Heart left ventricle (tissue), 16 donors: ENCODE measurements around the gene C1orf167. TPM values are rescaled to one million over a fixed set of nuclear protein-coding genes. Genes with fewer than 3 reads are reported as not detected.

Source experiments
- ATAC-seq, 4 donors: fragments of 200-7000 bp; cut with Tn5 transposase; one replicate each; pipeline ENCODE4 v1.9.1; 2020 to 2022; ENCODE audit warnings: moderate library complexity in 4 of 4, mild to moderate bottlenecking in 3 of 4, moderate number of reproducible peaks in 1 of 4
- DNase-seq, 5 donors: peaks; one replicate each; pipeline ENCODE4 v3.0.0-alpha.2; 2020
- H3K27ac ChIP-seq, 12 donors: fragments of 200-600 bp; sonication (generic) in 4 of 12; one replicate each; pipeline versions ENCODE4 v1.5.0 to v1.8.0; 2016 to 2022; ENCODE audit warnings: mild to moderate bottlenecking in 2 of 12
- H3K27me3 ChIP-seq, 9 donors: fragments of 200-600 bp; sonication (generic) in 2 of 9; one replicate each; pipeline versions ENCODE4 v1.5.1 to v1.8.0; 2016 to 2022; ENCODE audit warnings: mild to moderate bottlenecking in 3 of 9
- H3K36me3 ChIP-seq, 9 donors: fragments of 200-600 bp; sonication (generic) in 2 of 9; one replicate each; pipeline versions ENCODE4 v1.5.0 to v1.8.0; 2018 to 2022; ENCODE audit warnings: mild to moderate bottlenecking in 2 of 9
- H3K4me1 ChIP-seq, 12 donors: fragments of 200-600 bp; sonication (generic) in 4 of 12; one replicate each; pipeline versions ENCODE4 v1.5.0 to v1.8.0; 2016 to 2022; ENCODE audit warnings: mild to moderate bottlenecking in 3 of 12
- H3K4me3 ChIP-seq, 12 donors: fragments of 200-600 bp; sonication (generic) in 4 of 12; one replicate each; pipeline versions ENCODE4 v1.5.0 to v1.8.0; 2017 to 2022; ENCODE audit warnings: mild to moderate bottlenecking in 9 of 12, moderate library complexity in 4 of 12
- H3K9me3 ChIP-seq, 12 donors: fragments of 200-600 bp; sonication (generic) in 4 of 12; one replicate each; pipeline versions ENCODE4 v1.5.0 to v1.8.0; 2016 to 2022; ENCODE audit warnings: mild to moderate bottlenecking in 1 of 12
- CTCF ChIP-seq, 12 donors: fragments of 200-600 bp; sonication (generic) in 4 of 12; IDR thresholded peaks; one replicate each; pipeline versions ENCODE4 v1.5.0 to v1.8.0; 2018 to 2022; ENCODE audit warnings: antibody characterized with exemption in 12 of 12, mild to moderate bottlenecking in 5 of 12
- POLR2A ChIP-seq, 2 donors: fragments of 450-650 bp; IDR thresholded peaks; one replicate each; pipeline ENCODE4 v1.6.1; 2017; ENCODE audit warnings: antibody characterized with exemption in 2 of 2, mild to moderate bottlenecking in 2 of 2, moderate library complexity in 2 of 2
- WGBS, 4 donors: extraction: QIAGEN DNeasy Blood & Tissue Kit in 2 of 4; methylation state at CpG; one replicate each; pipeline versions ENCODE4 v1.1.5 to v1.1.7; 2013 to 2018; 5-methylcytosine and 5-hydroxymethylcytosine counted together
- intact Hi-C, 10 donors: fragments of 100-400 bp; cut with DNase I; formaldehyde crosslinking; loops; one replicate each; pipeline versions ENCODE4 v1.11.1 to v1.14.2; 2022
- polyA plus RNA-seq, 2 donors: library from polyadenylated mRNA; stranded (reverse); fragments of 200-250 nt; gene quantifications; one replicate each; pipeline ENCODE4 v1.2.3, GENCODE V29; 2013
- total RNA-seq, 9 donors: library from RNA; depleted of rRNA in 2 of 9; stranded (reverse); fragments of >200 nt in 2 of 9; fragmentation: NEBNext Ultra II Directional in 3 of 9; extraction: Animal tissue kit (Norgen Biotek cat#: 25700) in 3 of 9; gene quantifications; one replicate each; pipeline versions ENCODE4 v1.1.0 to v1.2.4, GENCODE V29; 2016 to 2023
- donor health status: ischemic (EF 13 %, LVEDD 7.1; RV severe dilation, severe dysfunction).
- donor health status: healthy with polysubstance abuse.
- donor health status: DM: no; HTN: yes; CAD: no.
- donor health status: DM: no; HTN: no; CAD: no.
- donor health status: ischemic (EF 25% LVEDD 6.9; RV normal size, moderate dysfunction).
- donor health status: ischemic (EF 25% LVEDD 5.7; RV mildly dilated, moderate dysfunction).
- donor health status: healthy.
- donor health status: DM: yes; HTN: yes; CAD: no.
- donor health status: ischemic (EF 35%, LVEDD 5.7; RV mildly dilated, moderate dysfunction).
- donor health status: nonischemic (EF 11% LVEDD 7.7; RV severe dilation, severe dysfunction).
- donor health status: DM: yes; HTN: yes; CAD: no.
- donor health status: PGD.
- donor health status: ischemic (EF 29% LVEDD 5.4; RV normal size, mild dysfunction).
- donor health status: nonischemic (EF 23%, LVEDD 6.1; RV moderate dilation, normal function).

C1orf167 gene
- total and polyA plus RNA-seq, 11 donors = 1.5 to 7.6 (median 3.8) TPM

GRCh38 chr1:11833497-11833896, 71.5 kb downstream of the C1orf167 start:
- DNase-seq (no peak), ATAC-seq (no peak)
- no peaks in the 10 kb centered on the region for H3K9me3 ChIP-seq
- intact Hi-C loops = loop anchor here in 2 of 10 donors (10.0 kb wide), 1 partner anchor 131 kb away; no protein-coding TSS in a partner anchor
- no peak overlapping the region for H3K27ac ChIP-seq
- H3K4me1 ChIP-seq = peaks cover 0 to under 1% (median 0%) of the 10 kb centered on the region in 12 donors
- no peaks in the 10 kb centered on the region for H3K27me3 ChIP-seq
- peaks cover 10 to 100% (median 97%) of the 10 kb centered on the region in 9 donors for H3K36me3 ChIP-seq
- no peak overlapping the region for H3K4me3 ChIP-seq
- TF ChIP-seq POLR2A (IDR thresholded peaks at IDR 0.05) (no peak), CTCF (IDR thresholded peaks at IDR 0.05) (no peak)
- WGBS, 4 donors = 89 to 94% (median 92%) methylated on average over 8 of the region's 8 CpGs

GRCh38 chr1:11833900-11834299, 71.9 kb downstream of the C1orf167 start:
- Histone ChIP-seq H3K4me3 (no peak overlapping the region), H3K9me3 (no peaks in the 10 kb centered on the region), H3K4me1 (peaks cover 0 to 4% (median 0%) of the 10 kb centered on the region in 12 donors), H3K27me3 (no peaks in the 10 kb centered on the region), H3K27ac (no peak overlapping the region), H3K36me3 (peaks cover 10 to 100% (median 95%) of the 10 kb centered on the region in 9 donors)
- no peak for TF ChIP-seq POLR2A (IDR thresholded peaks at IDR 0.05)
- TF ChIP-seq CTCF (IDR thresholded peaks at IDR 0.05) = no peak
- ATAC-seq = no peak
- no peak for DNase-seq
- intact Hi-C loops = loop anchor here in 2 of 10 donors (10.0 kb wide), 1 partner anchor 131 kb away; no protein-coding TSS in a partner anchor
- WGBS, 4 donors = 91 to 96% (median 93%) methylated on average over 13 of the region's 13 CpGs

GRCh38 chr1:11835441-11836225, 73.6 kb downstream of the C1orf167 start:
- no peak for ATAC-seq
- Histone ChIP-seq H3K27ac (no peak overlapping the region), H3K27me3 (no peaks in the 10 kb centered on the region), H3K36me3 (peaks cover 10 to 100% (median 98%) of the 10 kb centered on the region in 9 donors), H3K9me3 (no peaks in the 10 kb centered on the region), H3K4me3 (no peak overlapping the region), H3K4me1 (peaks cover 0 to 13% (median 0%) of the 10 kb centered on the region in 12 donors)
- DNase-seq = no peak
- TF ChIP-seq POLR2A (IDR thresholded peaks at IDR 0.05) = no peak
- TF ChIP-seq CTCF (IDR thresholded peaks at IDR 0.05) = no peak
- intact Hi-C loops = loop anchor here in 9 of 10 donors (5.0 to 10.0 kb wide), 4 partner anchors 72 to 197 kb away; no protein-coding TSS in a partner anchor
- 91 to 95% (median 94%) methylated on average over 20 to 28 of the region's 28 CpGs for WGBS, 4 donors
